GM19328 (cell line): Measurements from ENCODE around the gene HOXC5.

ENCODE experiments used
- ATAC-seq: cut with Tn5 transposase; IDR thresholded peaks from one replicate; pipeline ENCODE4 v1.9.1; 2021; ENCODE audit warnings: mild to moderate bottlenecking, moderate library complexity; ENCODE audit not compliant: unreplicated experiment

Gene HOXC5

GRCh38 chr12:54006559-54007220 is 26.2 kb upstream of the HOXC5 start:
- ATAC-seq: no peak

- no peak for ATAC-seq
These were observed 25.2 kb upstream of the HOXC5 start for GRCh38 chr12:54007538-54008259.

GRCh38 chr12:54008260-54008552 is 24.6 kb upstream of the HOXC5 start:
- no peak for ATAC-seq

DNA sequence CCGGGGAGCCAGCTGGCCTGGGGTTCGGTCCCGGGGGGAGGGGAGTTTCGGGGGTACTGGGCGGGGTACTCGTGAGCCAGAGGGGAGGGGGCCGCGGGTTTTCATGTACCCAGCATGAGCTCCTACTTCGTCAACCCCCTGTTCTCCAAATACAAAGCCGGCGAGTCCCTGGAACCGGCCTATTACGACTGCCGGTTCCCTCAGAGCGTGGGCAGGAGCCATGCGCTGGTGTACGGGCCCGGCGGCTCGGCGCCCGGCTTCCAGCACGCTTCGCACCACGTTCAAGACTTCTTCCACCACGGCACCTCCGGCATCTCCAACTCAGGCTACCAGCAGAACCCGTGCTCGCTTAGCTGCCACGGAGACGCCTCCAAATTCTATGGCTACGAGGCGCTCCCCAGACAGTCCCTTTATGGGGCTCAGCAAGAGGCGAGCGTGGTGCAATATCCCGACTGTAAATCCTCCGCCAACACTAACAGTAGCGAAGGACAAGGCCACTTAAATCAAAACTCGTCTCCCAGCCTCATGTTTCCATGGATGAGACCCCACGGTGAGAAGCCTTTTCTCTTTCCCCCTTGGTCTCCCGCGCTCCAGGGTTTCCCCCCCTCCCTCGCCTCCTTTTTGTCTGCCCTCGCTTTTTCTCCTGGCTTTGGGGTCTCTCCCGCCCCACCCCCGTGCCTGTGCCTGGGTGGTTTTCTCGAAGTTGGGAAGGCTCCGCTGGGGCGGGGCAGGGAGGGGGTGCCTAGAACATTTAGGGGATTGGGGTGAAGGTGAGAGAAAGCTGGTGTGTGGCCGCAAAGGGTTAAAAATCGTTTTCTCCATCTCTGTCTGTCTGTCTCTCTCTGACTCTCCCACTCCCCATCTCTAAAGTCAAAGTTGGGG is 23.4 kb upstream of the HOXC5 start:
- ATAC-seq: no peak

DNA sequence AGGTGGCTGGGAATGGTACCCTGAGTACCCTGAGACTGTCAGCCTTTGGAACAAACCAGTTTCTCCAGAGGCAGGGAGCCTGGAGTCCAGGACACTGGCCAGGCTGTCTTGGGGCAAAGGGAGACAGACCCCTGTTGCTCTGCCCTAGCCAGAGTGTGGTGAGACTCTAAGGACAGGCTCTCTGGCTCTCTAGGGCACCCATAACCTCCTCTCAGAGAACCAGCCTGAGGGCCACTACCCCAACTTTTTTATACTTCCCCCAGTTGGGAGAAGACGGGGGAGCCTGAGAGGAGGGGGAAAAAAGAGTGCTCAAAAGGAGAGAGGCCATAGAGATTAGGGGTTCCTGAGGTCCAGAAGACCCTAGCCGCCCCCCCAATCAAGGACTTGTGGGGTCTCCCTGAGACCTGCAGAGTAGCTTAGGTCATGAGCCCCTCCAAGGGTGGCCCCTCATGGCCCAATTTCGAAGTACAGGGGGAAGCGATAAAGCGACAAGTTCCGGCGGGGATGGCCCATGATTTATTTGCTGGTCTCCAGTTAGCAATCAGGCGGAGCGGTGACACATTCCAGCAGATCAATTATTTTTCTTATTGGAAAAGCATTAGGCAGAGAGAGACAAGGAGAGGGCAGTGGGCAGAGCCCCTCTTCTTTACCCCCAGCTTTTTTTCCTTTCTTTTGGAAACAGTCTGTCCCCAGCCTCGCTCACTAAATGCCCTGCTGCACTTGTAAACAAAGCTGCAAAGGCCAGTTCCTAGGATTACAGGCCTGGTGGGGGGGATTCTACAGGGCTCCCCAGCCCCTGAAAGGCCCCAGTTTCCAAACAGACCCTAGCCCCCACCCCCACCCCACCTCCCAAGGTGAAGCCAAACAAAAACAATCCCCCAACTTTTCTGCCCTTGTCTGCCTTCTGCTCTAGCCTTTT is 22.5 kb upstream of the HOXC5 start:
- ATAC-seq: no peak

GRCh38 chr12:54010972-54011664 is 21.7 kb upstream of the HOXC5 start:
- no peak for ATAC-seq

DNA sequence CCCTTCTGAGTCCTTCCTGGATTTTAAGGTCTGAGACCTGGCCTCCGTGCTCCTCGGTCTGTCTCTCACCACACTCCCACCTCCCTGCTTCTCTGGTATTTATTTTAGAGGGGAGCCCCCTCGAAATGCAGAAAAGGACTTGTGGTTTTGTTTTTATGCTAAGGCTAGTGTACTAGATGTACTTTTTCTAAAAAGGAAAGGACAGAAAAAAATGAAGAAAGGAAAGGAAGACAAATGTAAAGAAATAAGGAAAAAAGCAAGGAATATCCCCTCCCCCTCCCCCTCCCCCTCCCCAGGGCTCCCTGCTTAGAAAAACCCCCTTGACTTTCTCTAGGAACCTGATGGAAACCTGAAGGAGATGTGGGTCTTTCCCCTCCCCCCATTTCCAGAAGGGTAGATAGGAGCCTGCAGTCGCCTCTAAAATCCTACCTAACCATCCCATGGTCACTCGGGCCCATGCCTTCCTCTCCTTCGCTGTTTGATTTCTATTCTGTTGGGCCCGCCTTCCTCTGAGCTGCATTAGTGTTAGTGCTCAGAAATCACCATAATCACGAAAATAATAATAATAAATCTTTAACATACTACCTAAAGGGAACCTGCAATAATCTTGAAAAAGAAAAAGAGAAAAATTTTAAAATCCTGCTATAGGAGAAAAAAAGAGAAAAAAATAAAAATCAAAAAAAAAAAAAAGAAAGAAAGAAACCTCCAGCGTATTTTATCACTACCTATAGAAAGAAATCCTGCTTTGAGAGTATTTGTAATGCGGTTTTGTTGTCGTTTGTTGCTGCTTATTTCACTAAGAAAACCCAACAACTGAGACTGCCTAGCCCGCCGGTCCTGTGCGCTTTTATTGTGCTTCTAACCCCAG is 21.0 kb upstream of the HOXC5 start:
- ATAC-seq: no peak

GRCh38 chr12:54012631-54013409 is 20.0 kb upstream of the HOXC5 start:
- ATAC-seq: no peak

DNA sequence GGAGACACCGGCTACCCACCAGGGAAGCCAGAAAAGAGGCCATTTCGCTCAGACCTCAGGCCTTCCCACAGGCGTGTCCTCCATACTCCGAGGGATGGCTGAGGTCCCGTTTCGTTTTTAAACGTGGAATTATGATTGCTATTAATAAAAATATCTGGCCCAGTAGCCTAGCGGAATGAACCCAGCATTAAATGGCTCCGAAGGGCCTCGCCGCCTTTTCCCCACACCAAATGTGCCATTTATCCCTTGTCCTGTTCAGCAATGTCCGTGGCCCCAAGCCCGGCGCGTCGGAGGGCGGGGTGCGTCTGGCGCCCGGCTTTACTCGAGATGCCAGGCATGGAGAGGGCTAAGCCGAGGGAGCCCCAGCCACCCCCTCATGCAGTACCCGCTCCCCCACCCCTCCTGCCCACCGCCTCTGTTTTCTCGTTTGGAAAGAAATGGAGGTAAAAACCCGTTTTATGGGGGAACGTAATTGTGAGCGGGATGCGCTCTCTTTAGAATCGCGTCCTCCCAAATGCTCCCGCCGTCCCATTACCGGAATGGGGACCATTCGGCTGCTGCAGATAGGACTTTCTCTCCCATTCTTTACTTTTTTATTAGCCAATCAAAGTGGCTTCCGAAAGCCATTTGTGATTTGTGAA is 18.4 kb upstream of the HOXC5 start:
- ATAC-seq: no peak

DNA sequence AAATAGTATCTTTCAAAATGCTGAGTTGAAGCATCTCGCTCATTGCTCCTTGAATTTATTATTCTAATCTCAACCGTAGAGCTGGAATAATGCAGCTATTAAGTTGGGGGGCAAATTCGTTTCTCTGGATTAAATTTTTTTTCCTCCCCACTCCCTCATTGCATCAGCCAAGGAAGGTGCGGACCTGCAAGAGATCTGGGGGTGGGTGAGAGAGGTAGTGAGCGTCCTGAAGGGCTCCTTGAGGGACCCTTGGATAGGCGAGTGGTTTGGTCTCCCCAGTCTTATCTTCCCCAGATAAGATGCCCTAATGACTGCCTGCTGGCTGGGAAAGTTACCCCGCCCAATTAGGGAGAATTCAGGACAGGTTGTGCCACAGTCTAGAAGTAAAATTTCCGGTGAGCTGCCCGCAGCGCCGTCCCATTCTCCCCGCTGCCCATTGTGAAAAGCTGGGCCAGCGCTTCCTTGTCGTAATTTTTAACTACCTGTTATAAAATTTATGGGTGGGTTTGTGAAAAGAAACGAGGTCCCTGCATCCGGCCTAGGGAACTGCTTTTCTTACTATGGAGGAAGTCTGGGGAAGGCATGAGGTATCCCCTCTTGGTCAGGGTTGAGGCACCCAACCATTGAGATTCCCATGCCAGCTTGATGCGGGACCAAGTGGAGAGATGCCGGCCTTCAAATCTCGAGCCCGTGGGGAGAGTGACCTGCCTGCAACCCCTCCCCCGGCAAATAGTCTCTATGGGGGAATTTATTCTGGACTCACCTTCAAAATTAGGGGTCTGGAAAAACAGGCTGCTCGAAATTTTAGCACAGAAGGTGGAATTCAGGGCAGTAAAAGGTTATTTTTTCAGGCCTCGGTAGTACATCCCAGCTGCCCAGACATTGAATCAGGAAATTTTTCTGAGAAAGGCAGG is 17.6 kb upstream of the HOXC5 start:
- ATAC-seq: no peak

GRCh38 chr12:54016051-54016450 is 16.8 kb upstream of the HOXC5 start:
- no peak for ATAC-seq

DNA sequence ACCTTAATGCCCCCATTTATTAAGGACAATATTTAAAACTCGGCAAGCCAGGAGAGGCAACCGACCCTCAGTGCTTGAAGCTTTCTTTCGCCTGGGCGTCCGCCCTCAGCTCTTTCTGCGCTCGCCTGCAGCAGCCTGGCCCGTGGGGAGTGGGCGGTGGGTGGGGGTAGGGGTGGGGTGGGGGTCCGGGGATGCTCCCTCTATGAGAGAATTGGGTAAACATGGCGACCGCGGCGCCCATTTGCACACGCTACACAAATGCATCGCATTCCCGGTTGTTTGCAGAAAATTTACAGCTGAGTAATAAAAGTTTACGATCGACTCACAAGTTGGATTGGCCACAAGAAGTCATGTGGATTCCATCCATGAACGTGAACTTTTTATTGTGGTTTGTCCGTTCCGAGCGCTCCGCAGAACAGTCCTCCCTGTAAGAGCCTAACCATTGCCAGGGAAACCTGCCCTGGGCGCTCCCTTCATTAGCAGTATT is 16.3 kb upstream of the HOXC5 start:
- no peak for ATAC-seq

DNA sequence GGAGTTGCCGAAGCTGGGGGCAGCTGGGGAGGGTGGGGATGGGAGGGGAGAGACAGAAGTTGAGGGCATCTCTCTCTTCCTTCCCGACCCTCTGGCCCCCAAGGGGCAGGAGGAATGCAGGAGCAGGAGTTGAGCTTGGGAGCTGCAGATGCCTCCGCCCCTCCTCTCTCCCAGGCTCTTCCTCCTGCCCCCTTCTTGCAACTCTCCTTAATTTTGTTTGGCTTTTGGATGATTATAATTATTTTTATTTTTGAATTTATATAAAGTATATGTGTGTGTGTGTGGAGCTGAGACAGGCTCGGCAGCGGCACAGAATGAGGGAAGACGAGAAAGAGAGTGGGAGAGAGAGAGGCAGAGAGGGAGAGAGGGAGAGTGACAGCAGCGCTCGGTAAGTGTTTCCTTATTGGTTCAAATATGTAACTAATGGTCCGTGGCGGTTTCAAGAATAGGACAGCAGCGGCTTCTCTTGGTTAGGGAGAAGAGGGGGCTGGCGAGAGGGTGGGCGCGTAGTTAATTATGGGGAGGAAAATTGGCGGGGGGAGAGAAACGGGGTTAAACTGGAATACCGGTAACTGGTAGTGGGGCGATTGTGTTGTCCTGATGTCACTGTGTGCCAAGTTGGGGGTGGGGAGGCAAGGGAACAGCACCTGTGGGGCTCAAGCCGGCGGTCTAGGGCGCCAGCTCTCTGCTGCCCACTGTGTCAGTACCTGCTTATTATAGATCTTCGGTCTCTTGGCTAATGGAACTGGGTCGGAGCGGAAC is 15.6 kb upstream of the HOXC5 start:
- no peak for ATAC-seq

GRCh38 chr12:54017878-54018467 is 14.9 kb upstream of the HOXC5 start:
- ATAC-seq: peak; percentile 82

GRCh38 chr12:54018468-54018984 is 14.3 kb upstream of the HOXC5 start:
- no peak for ATAC-seq
